Smooth muscle cell of the brain vasculature (primary cell): ENCODE results near the gene USP7.

Source experiments
- DNase-seq: peaks from one replicate; pipeline ENCODE4 v3.0.0-alpha.2; 2012; ENCODE audit warnings: low read depth, low spot score

The USP7 gene

GRCh38 chr16:8901320-8901861 lies 62.3 kb downstream of the USP7 start:
- DNase-seq = no peak

GRCh38 chr16:8900343-8900742 lies 63.4 kb downstream of the USP7 start:
- DNase-seq = no peak

- no peak for DNase-seq
Measured at GRCh38 chr16:8899709-8900317, 63.9 kb downstream of the USP7 start.

GRCh38 chr16:8898660-8899318 lies 64.9 kb downstream of the USP7 start:
- no peak for DNase-seq

GRCh38 chr16:8894736-8895334 lies 68.9 kb downstream of the USP7 start:
- no peak for DNase-seq

- no peak for DNase-seq
Measured at GRCh38 chr16:8893976-8894690, 69.6 kb downstream of the USP7 start.

GRCh38 chr16:8893426-8893825 lies 70.3 kb downstream of the USP7 start:
- DNase-seq = no peak

- no peak for DNase-seq
Measured at GRCh38 chr16:8892101-8892575, 71.6 kb downstream of the USP7 start.

- DNase-seq = no peak
Measured at GRCh38 chr16:8890549-8890921, 73.2 kb downstream of the USP7 start.

GRCh38 chr16:8889893-8890548 lies 73.7 kb downstream of the USP7 start:
- no peak for DNase-seq

- no peak for DNase-seq
Measured at GRCh38 chr16:8888951-8889892, 74.5 kb downstream of the USP7 start.

- no peak for DNase-seq
Measured at GRCh38 chr16:8887952-8888560, 75.7 kb downstream of the USP7 start.

GRCh38 chr16:8887431-8887765 lies 76.3 kb downstream of the USP7 start:
- no peak for DNase-seq

GRCh38 chr16:8886593-8887430 lies 76.9 kb downstream of the USP7 start:
- no peak for DNase-seq

- no peak for DNase-seq
Measured at GRCh38 chr16:8885674-8886592, 77.8 kb downstream of the USP7 start.

GRCh38 chr16:8882725-8883377 lies 80.9 kb downstream of the USP7 start:
- no peak for DNase-seq

GRCh38 chr16:8882041-8882617 lies 81.6 kb downstream of the USP7 start, which contains the start of gene LITAFD:
Gene LITAFD (plus strand): TSS chr16:8882351. CDS start chr16:8884356, 2,005 bp downstream.
- no peak for DNase-seq
